Progenitor cell of endocrine pancreas (in vitro differentiated cells): ENCODE measurements around the gene DOP1A. TPM values are rescaled to one million over a fixed set of nuclear protein-coding genes. Genes with fewer than 3 reads are reported as not detected.

ENCODE experiments used
- DNase-seq: peaks from one replicate; pipeline ENCODE4 v3.0.0; 2021; ENCODE audit warnings: low spot score; ENCODE audit not compliant: unreplicated experiment
- H3K27ac Mint-ChIP-seq: 2 replicates; pipeline ENCODE4 v1.8.0; 2021; ENCODE audit warnings: mild to moderate bottlenecking, moderate library complexity, mixed read lengths
- H3K27me3 Mint-ChIP-seq: 2 replicates; pipeline ENCODE4 v1.8.0; 2021; ENCODE audit warnings: mixed read lengths
- H3K36me3 Mint-ChIP-seq: 2 replicates; pipeline ENCODE4 v1.8.0; 2022; ENCODE audit warnings: mixed read lengths; ENCODE audit not compliant: insufficient read depth
- H3K4me1 Mint-ChIP-seq: 2 replicates; pipeline ENCODE4 v1.8.0; 2021; ENCODE audit warnings: low read depth, mixed read lengths
- H3K4me3 Mint-ChIP-seq: 2 replicates; pipeline ENCODE4 v1.8.0; 2021; ENCODE audit warnings: low read depth, mild to moderate bottlenecking, moderate library complexity, mixed read lengths
- H3K9me3 Mint-ChIP-seq: 2 replicates; pipeline ENCODE4 v1.8.0; 2021; ENCODE audit warnings: low read depth, mixed read lengths
- total RNA-seq: library from RNA; stranded (reverse); gene quantifications from 2 replicates; pipeline ENCODE4 v1.2.1, GENCODE V29; 2021
- TF ChIP-seq, protein P1 (sequence below): fragments of 200-600 bp; sonication (generic); IDR thresholded peaks from one replicate; pipeline ENCODE4 v1.5.0; 2021; ENCODE audit warnings: antibody characterized with exemption, mild to moderate bottlenecking; ENCODE audit not compliant: unreplicated experiment

The DOP1A gene
- total RNA-seq, 1 donor from 2014 or later, result 47.1 TPM

DNA sequence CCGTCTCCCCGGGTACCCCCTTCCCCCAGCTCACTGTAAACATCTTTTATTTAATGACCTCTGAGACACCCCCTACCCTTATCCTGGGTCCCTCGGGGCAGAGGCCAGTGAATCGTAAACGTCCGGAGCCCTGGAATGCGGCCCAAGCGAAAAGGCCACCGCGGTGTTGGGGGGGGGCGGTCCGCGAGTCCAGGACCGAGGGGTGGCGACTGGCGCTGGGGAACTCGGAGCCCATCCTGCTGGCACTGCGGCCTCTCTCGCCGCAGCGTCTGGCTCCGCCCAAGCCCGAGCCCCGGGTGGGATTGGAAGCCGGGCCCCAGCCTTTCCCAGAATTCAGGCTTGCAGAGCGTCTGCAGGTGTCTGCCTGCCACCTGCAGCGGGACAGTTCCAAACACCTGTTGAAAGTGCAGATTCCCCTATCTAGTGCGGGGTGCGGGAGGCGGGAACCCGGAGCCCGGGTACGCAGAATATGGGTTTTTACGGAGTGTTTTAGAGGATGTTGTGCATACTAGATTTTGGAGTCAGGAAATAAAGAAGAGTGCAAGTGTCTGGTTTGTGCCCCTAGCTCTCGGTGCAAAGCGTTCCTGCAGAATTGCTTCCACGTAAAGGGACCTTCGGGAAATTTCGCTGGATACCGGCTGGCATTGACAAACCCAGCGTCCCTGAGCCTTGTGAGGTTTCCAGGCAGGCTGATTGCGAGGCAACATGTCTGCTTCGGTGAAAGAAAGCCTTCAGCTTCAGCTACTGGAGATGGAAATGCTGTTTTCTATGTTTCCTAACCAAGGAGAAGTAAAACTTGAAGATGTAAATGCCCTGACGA lies 126.5 kb downstream of the DOP1A start:
- Mint-ChIP-seq H3K36me3 (peaks cover 11% of the 10 kb centered on the region), H3K9me3 (no peaks in the 10 kb centered on the region), H3K27ac (peak overlapping the region; percentile 86), H3K27me3 (no peaks in the 10 kb centered on the region), H3K4me1 (peaks cover 24% of the 10 kb centered on the region), H3K4me3 (peak overlapping the region; percentile 99)
- TF ChIP-seq, protein P1, sequence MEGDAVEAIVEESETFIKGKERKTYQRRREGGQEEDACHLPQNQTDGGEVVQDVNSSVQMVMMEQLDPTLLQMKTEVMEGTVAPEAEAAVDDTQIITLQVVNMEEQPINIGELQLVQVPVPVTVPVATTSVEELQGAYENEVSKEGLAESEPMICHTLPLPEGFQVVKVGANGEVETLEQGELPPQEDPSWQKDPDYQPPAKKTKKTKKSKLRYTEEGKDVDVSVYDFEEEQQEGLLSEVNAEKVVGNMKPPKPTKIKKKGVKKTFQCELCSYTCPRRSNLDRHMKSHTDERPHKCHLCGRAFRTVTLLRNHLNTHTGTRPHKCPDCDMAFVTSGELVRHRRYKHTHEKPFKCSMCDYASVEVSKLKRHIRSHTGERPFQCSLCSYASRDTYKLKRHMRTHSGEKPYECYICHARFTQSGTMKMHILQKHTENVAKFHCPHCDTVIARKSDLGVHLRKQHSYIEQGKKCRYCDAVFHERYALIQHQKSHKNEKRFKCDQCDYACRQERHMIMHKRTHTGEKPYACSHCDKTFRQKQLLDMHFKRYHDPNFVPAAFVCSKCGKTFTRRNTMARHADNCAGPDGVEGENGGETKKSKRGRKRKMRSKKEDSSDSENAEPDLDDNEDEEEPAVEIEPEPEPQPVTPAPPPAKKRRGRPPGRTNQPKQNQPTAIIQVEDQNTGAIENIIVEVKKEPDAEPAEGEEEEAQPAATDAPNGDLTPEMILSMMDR, result no peak
- DNase-seq, result peak; percentile 62

DNA sequence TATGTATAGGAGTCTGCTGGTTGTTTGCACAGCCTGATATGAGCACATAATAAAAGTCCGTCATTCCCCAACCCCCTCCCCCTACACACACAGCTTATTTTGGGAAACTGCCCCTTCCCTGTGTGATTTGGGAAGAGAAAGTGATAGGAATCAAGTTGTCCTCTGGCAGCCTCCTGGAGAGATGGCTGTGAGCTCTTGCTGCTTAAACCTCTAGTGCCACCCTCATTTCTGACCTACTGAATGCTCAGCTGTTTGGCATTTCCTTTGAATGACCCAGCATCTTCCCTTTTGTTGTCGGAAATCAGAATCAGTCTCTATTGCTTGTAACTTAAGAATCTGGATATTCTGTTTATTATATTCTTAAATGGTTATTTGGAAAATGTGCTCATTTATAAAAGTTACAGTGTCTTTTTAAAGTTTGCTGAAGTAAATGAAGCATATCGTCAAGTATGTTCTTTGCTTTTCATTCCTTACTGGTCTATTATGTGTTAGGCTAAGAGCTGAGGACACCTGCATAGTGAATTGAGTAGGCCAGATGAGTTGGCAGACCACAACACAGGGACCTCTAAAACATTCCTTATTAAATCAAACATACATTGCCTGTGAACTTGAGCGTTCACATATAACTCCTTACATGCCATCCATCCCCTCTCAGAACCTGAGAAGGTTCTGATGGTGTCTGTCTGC lies 131.2 kb downstream of the DOP1A start:
- Mint-ChIP-seq H3K36me3 (peaks cover 8% of the 10 kb centered on the region), H3K4me1 (peaks cover 27% of the 10 kb centered on the region), H3K9me3 (peaks cover 6% of the 10 kb centered on the region), H3K27me3 (no peaks in the 10 kb centered on the region), H3K4me3 (no peak overlapping the region), H3K27ac (peak overlapping the region; percentile 29)
- TF ChIP-seq, protein P1, result no peak
- DNase-seq, result no peak

- H3K4me1 Mint-ChIP-seq, result peaks cover 22% of the 10 kb centered on the region
- TF ChIP-seq, protein P1, result no peak
- DNase-seq, result no peak
- H3K36me3 Mint-ChIP-seq, result peaks cover 8% of the 10 kb centered on the region
- peaks cover 6% of the 10 kb centered on the region for H3K9me3 Mint-ChIP-seq
- H3K27me3 Mint-ChIP-seq, result no peaks in the 10 kb centered on the region
- H3K27ac Mint-ChIP-seq, result no peak overlapping the region
- H3K4me3 Mint-ChIP-seq, result no peak overlapping the region
These were observed 131.8 kb downstream of the DOP1A start for GRCh38 chr6:83199173-83199862.

GRCh38 chr6:83199863-83200225 lies 132.4 kb downstream of the DOP1A start:
- H3K4me1 Mint-ChIP-seq, result peaks cover 19% of the 10 kb centered on the region

More at GRCh38 chr6:83199863-83200225, 132.4 kb downstream of the DOP1A start:
- DNase-seq, result no peak
- Mint-ChIP-seq H3K4me3 (no peak overlapping the region), H3K9me3 (peaks cover 6% of the 10 kb centered on the region), H3K27me3 (no peaks in the 10 kb centered on the region), H3K27ac (no peak overlapping the region), H3K36me3 (peaks cover 8% of the 10 kb centered on the region)
- TF ChIP-seq, protein P1, result no peak
